ENCODE data around the gene SARNP.

DNA sequence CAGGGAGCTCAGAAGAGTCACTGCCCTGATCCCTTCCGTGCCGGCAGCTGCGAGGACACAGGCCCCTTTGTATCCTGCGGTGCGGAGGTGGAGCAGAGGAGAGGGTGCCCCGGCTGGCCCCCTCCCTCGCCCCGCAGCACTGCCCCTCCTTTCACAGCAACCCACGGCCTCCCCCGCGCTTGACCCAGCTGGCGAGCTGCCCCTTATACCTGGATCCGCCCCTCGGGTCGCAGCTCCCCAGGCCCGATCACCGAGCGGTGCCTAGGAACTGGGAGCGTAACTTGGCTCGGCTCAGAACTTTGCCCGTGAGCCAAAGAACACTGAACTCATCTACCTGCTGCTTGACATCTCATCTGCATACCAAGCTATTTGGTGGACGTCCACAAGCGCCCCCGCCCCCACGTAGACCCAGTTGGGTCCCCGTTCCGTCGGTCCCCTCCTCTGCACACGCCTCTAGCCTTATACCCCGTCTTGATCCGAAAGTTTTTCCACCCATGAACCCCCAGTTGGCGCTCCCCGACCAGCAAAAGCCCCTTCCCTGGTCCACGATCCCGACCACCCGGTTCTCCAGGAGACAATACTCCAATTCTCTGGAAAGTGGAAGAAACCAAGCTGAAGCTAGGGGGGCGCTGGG lies 12.6 kb upstream of the SARNP start:
- no peak for TF ChIP-seq POLR2A (IDR thresholded peaks at IDR 0.05)
- TF ChIP-seq, protein P1, sequence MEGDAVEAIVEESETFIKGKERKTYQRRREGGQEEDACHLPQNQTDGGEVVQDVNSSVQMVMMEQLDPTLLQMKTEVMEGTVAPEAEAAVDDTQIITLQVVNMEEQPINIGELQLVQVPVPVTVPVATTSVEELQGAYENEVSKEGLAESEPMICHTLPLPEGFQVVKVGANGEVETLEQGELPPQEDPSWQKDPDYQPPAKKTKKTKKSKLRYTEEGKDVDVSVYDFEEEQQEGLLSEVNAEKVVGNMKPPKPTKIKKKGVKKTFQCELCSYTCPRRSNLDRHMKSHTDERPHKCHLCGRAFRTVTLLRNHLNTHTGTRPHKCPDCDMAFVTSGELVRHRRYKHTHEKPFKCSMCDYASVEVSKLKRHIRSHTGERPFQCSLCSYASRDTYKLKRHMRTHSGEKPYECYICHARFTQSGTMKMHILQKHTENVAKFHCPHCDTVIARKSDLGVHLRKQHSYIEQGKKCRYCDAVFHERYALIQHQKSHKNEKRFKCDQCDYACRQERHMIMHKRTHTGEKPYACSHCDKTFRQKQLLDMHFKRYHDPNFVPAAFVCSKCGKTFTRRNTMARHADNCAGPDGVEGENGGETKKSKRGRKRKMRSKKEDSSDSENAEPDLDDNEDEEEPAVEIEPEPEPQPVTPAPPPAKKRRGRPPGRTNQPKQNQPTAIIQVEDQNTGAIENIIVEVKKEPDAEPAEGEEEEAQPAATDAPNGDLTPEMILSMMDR (IDR thresholded peaks at IDR 0.05): no peak
